HG02885 (cell line): ENCODE data around the gene CWC25.
"Not testable (repeated sequence)": the region's sequence is repeated elsewhere in the genome, so short reads cannot be mapped to it uniquely, and the experiment has no call there.

Experiments used
- ATAC-seq: cut with Tn5 transposase; IDR thresholded peaks from one replicate; pipeline ENCODE4 v1.9.1; 2021; ENCODE audit warnings: mild to moderate bottlenecking; ENCODE audit not compliant: unreplicated experiment, poor library complexity

CWC25 gene

GRCh38 chr17:38790148-38790707, 34.9 kb downstream of the CWC25 start:
- ATAC-seq, result not testable (repeated sequence)

- ATAC-seq, result no peak
Measured at GRCh38 chr17:38789185-38789584, 35.9 kb downstream of the CWC25 start.

- ATAC-seq, result not testable (repeated sequence)
Measured at GRCh38 chr17:38787999-38788398, 37.1 kb downstream of the CWC25 start.

- no peak for ATAC-seq
Measured at GRCh38 chr17:38786372-38786771, 38.7 kb downstream of the CWC25 start.

- no peak for ATAC-seq
Measured at GRCh38 chr17:38783227-38783626, 41.9 kb downstream of the CWC25 start.

GRCh38 chr17:38779965-38780752, 45.0 kb downstream of the CWC25 start:
- no peak for ATAC-seq

GRCh38 chr17:38777641-38778250, 47.4 kb downstream of the CWC25 start:
- ATAC-seq, result no peak

- no peak for ATAC-seq
Measured at GRCh38 chr17:38773258-38773657, 51.9 kb downstream of the CWC25 start.

- ATAC-seq, result no peak
Measured at GRCh38 chr17:38768417-38768816, 56.7 kb downstream of the CWC25 start.

GRCh38 chr17:38766341-38766740, 58.8 kb downstream of the CWC25 start:
- ATAC-seq, result no peak

GRCh38 chr17:38762231-38762630, 62.9 kb downstream of the CWC25 start:
- ATAC-seq, result no peak

GRCh38 chr17:38761612-38762011, 63.5 kb downstream of the CWC25 start:
- no peak for ATAC-seq

GRCh38 chr17:38753071-38753506, 72.0 kb downstream of the CWC25 start:
- no peak for ATAC-seq

- peak; percentile 86 for ATAC-seq
Measured at GRCh38 chr17:38752308-38753070, 72.6 kb downstream of the CWC25 start, which contains the start of gene PSMB3. Gene PSMB3 (plus strand): TSS chr17:38752741. CDS start chr17:38752827, 86 bp downstream.

GRCh38 chr17:38751808-38752307, 73.3 kb downstream of the CWC25 start:
- ATAC-seq, result peak; percentile 21

GRCh38 chr17:38751144-38751807, 73.8 kb downstream of the CWC25 start:
- no peak for ATAC-seq
